Measurements from ENCODE around the gene TMPRSS11D.

TMPRSS11D gene, protein sequence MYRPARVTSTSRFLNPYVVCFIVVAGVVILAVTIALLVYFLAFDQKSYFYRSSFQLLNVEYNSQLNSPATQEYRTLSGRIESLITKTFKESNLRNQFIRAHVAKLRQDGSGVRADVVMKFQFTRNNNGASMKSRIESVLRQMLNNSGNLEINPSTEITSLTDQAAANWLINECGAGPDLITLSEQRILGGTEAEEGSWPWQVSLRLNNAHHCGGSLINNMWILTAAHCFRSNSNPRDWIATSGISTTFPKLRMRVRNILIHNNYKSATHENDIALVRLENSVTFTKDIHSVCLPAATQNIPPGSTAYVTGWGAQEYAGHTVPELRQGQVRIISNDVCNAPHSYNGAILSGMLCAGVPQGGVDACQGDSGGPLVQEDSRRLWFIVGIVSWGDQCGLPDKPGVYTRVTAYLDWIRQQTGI

DNA sequence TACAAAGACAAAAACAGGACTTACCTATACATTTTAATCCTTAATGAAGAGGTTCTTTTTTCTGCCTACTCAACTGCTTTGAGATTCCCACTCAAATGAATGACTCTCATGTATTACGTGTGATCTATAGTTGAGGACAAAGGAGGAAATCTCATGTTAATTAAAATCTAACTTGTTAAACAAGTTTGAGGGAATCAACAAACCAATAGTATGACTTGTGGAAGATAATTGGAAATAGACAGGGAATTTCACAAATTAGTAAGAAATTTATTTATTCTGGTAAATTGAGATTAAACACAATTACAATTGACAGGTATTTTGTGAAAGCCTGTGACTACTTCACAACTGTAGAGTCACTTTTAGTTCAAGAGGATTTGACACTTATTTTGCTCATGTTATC, at the start of gene TMPRSS11D:
TMPRSS11D (minus strand) TSS at position 101 of the 400 bp plus-strand sequence; CDS start at position 32, 69 bp downstream.
- H3K27ac ChIP-seq (ENCODE audit: low read depth, low read length), result no peak within 1 kb of the TSS
- H3K9ac ChIP-seq (ENCODE audit: low read depth, low read length), result no peak within 1 kb of the TSS
- no peak within 1 kb of the TSS for H3K4me3 ChIP-seq (ENCODE audit: low read depth, low read length)
- no peaks in the 10 kb centered on the region for H3K36me3 ChIP-seq (ENCODE audit: control insufficient read depth, insufficient read depth, low read length)
- no peaks in the 10 kb centered on the region for H3K9me3 ChIP-seq (ENCODE audit: control insufficient read depth, insufficient read depth, low read length)
- H3K27me3 ChIP-seq (ENCODE audit: control insufficient read depth, insufficient read depth, low read length), result no peaks in the 10 kb centered on the region
- H3K4me1 ChIP-seq (ENCODE audit: control insufficient read depth, insufficient read depth, low read length), result peaks cover 7% of the 10 kb centered on the region; the same call in 1 of the 2 replicates

GRCh38 chr4:67933038-67933437, 49.2 kb upstream of the TMPRSS11D start:
- no peak overlapping the region for H3K4me3 ChIP-seq (ENCODE audit: low read depth, low read length)
- peaks cover 4% of the 10 kb centered on the region; the same call in 1 of the 2 replicates for H3K4me1 ChIP-seq (ENCODE audit: control insufficient read depth, insufficient read depth, low read length)
- H3K36me3 ChIP-seq (ENCODE audit: control insufficient read depth, insufficient read depth, low read length), result no peaks in the 10 kb centered on the region
- no peak overlapping the region for H3K27ac ChIP-seq (ENCODE audit: low read depth, low read length)
- H3K9ac ChIP-seq (ENCODE audit: low read depth, low read length), result no peak overlapping the region
- H3K27me3 ChIP-seq (ENCODE audit: control insufficient read depth, insufficient read depth, low read length), result no peaks in the 10 kb centered on the region
- no peaks in the 10 kb centered on the region for H3K9me3 ChIP-seq (ENCODE audit: control insufficient read depth, insufficient read depth, low read length)

DNA sequence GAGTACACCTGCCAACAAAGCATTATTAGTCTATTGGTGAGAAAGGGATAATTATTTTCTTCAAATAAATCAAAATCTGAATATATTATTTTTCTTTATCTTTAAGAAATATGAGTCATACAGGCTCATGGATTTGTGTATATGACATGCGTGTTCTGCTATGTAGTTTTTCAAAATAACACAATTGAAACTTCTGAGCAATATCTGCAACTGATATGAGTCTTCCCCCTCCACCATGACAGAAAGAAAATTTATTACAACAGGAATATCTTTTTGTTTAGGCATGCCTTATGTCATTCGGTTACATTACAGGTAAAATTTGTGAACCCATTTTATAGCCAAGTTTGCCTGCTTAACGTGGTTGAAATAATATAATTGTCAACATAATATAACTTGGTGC, 47.5 kb upstream of the TMPRSS11D start:
- Histone ChIP-seq H3K27me3 (ENCODE audit: control insufficient read depth, insufficient read depth, low read length) (no peaks in the 10 kb centered on the region), H3K9ac (ENCODE audit: low read depth, low read length) (no peak overlapping the region), H3K36me3 (ENCODE audit: control insufficient read depth, insufficient read depth, low read length) (no peaks in the 10 kb centered on the region), H3K9me3 (ENCODE audit: control insufficient read depth, insufficient read depth, low read length) (no peaks in the 10 kb centered on the region), H3K4me1 (ENCODE audit: control insufficient read depth, insufficient read depth, low read length) (peaks cover 4% of the 10 kb centered on the region; the same call in 1 of the 2 replicates), H3K27ac (ENCODE audit: low read depth, low read length) (no peak overlapping the region), H3K4me3 (ENCODE audit: low read depth, low read length) (no peak overlapping the region)

DNA sequence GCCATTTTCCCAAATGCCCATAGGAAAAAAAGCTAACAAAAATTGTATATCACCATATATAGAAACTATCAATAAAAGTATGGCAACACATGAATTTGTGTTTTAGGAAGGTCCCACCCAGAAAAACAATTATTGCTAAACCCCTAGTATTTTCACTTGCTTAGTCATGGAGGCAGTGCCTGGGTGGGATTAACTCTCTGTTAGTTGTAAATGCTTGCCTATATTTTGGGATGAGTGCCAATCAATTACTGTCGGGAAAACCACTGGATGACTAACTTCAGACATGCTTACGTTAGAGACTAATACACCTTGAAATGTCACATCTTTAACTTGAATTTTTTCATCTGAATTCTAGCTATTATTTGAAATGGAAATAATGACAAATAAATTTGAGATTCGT, 45.6 kb upstream of the TMPRSS11D start:
- Histone ChIP-seq H3K4me3 (ENCODE audit: low read depth, low read length) (no peak overlapping the region), H3K4me1 (ENCODE audit: control insufficient read depth, insufficient read depth, low read length) (peaks cover 2% of the 10 kb centered on the region; the same call in 1 of the 2 replicates), H3K9me3 (ENCODE audit: control insufficient read depth, insufficient read depth, low read length) (no peaks in the 10 kb centered on the region), H3K9ac (ENCODE audit: low read depth, low read length) (no peak overlapping the region), H3K36me3 (ENCODE audit: control insufficient read depth, insufficient read depth, low read length) (no peaks in the 10 kb centered on the region), H3K27ac (ENCODE audit: low read depth, low read length) (no peak overlapping the region), H3K27me3 (ENCODE audit: control insufficient read depth, insufficient read depth, low read length) (no peaks in the 10 kb centered on the region)

DNA sequence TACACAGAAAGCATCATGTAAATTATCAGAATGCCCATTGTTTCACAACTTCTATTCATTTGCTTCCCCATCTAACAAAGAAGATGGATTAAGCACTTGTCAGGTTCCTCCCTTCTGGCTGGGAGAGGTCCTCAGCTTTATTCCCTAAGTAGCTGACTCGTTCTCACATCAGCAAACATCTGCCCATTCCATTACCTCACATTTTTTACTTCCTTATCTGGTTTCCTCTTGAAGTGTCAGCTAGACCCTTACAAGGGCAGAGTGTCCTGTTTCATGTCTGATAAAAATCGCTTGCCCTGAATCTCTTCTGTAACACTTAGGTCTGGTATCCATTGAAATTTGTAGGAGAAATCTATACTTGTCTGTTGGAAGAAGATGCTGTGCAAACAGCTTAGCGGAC, 44.7 kb upstream of the TMPRSS11D start:
- no peaks in the 10 kb centered on the region for H3K4me1 ChIP-seq (ENCODE audit: control insufficient read depth, insufficient read depth, low read length)
- no peaks in the 10 kb centered on the region for H3K36me3 ChIP-seq (ENCODE audit: control insufficient read depth, insufficient read depth, low read length)
- no peaks in the 10 kb centered on the region for H3K9me3 ChIP-seq (ENCODE audit: control insufficient read depth, insufficient read depth, low read length)
- no peak overlapping the region for H3K27ac ChIP-seq (ENCODE audit: low read depth, low read length)
- H3K27me3 ChIP-seq (ENCODE audit: control insufficient read depth, insufficient read depth, low read length), result no peaks in the 10 kb centered on the region
- no peak overlapping the region for H3K9ac ChIP-seq (ENCODE audit: low read depth, low read length)
- H3K4me3 ChIP-seq (ENCODE audit: low read depth, low read length), result no peak overlapping the region

- Histone ChIP-seq H3K4me3 (ENCODE audit: low read depth, low read length) (no peak overlapping the region), H3K27me3 (ENCODE audit: control insufficient read depth, insufficient read depth, low read length) (no peaks in the 10 kb centered on the region), H3K9ac (ENCODE audit: low read depth, low read length) (no peak overlapping the region), H3K4me1 (ENCODE audit: control insufficient read depth, insufficient read depth, low read length) (no peaks in the 10 kb centered on the region), H3K9me3 (ENCODE audit: control insufficient read depth, insufficient read depth, low read length) (no peaks in the 10 kb centered on the region), H3K36me3 (ENCODE audit: control insufficient read depth, insufficient read depth, low read length) (no peaks in the 10 kb centered on the region), H3K27ac (ENCODE audit: low read depth, low read length) (no peak overlapping the region)
These were observed 43.4 kb upstream of the TMPRSS11D start for GRCh38 chr4:67927251-67927650.

DNA sequence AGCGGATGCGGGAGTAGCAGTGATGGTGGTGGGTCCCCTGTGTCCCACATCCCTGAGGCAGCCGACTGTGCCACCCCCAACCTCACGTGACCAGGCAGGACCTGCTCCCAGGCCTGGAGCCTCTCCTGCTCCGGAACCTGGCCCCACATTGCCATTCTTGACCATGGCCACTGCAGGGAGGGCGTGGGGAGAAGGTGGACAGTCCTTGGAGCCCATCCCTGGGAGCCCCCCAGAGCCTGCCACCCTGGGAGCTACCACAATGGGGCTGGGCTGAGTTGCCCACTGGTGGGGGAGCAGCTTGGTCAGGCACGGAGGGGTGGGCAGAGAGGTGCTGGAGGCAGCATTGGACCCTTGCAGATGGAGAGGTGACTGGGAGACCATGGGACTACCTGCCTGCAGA, 42.7 kb upstream of the TMPRSS11D start:
- Histone ChIP-seq H3K9ac (ENCODE audit: low read depth, low read length) (no peak overlapping the region), H3K4me3 (ENCODE audit: low read depth, low read length) (no peak overlapping the region), H3K36me3 (ENCODE audit: control insufficient read depth, insufficient read depth, low read length) (no peaks in the 10 kb centered on the region), H3K27ac (ENCODE audit: low read depth, low read length) (no peak overlapping the region), H3K4me1 (ENCODE audit: control insufficient read depth, insufficient read depth, low read length) (no peaks in the 10 kb centered on the region), H3K9me3 (ENCODE audit: control insufficient read depth, insufficient read depth, low read length) (no peaks in the 10 kb centered on the region), H3K27me3 (ENCODE audit: control insufficient read depth, insufficient read depth, low read length) (no peaks in the 10 kb centered on the region)

DNA sequence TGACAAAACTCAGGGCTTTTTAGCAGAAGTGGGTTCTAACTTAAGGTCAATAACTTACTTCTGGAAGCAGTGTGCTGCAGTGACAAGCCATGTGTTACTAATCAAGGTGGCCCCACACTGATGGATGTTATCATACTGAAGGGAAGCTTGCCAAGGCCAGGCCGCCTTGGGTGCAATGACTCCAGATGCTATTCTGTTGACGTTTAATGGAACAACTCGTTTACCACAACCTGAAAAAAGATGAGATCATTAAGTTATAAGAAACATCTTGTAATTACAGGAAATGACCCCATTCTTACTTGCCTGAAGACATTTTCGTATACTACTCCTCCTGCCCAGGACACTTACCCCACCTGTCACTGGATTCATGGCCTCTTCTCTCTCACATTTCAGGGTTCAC, 38.9 kb upstream of the TMPRSS11D start:
- H3K27ac ChIP-seq (ENCODE audit: low read depth, low read length), result no peak overlapping the region
- no peaks in the 10 kb centered on the region for H3K36me3 ChIP-seq (ENCODE audit: control insufficient read depth, insufficient read depth, low read length)
- no peak overlapping the region for H3K9ac ChIP-seq (ENCODE audit: low read depth, low read length)
- no peaks in the 10 kb centered on the region for H3K27me3 ChIP-seq (ENCODE audit: control insufficient read depth, insufficient read depth, low read length)
- H3K4me3 ChIP-seq (ENCODE audit: low read depth, low read length), result no peak overlapping the region
- H3K9me3 ChIP-seq (ENCODE audit: control insufficient read depth, insufficient read depth, low read length), result no peaks in the 10 kb centered on the region
- no peaks in the 10 kb centered on the region for H3K4me1 ChIP-seq (ENCODE audit: control insufficient read depth, insufficient read depth, low read length)

DNA sequence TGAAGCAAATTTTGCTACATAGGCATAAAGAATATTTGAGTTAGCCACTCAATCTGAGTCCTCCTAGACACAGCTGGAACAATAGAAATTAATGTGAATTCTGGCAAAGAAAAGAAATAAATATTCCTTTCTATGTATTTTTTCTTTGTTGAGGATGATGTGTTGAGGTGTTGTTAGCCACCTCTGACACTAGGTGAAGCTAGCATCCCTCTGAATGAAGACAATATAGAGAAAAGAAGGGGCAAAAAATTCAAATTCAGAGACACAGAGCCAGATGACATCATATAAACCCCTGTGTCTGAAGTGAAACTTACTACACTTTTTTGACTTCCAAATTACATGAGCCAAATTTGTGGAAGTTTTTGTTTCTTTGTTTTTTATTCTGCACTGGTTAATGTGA, 34.6 kb upstream of the TMPRSS11D start:
- H3K4me3 ChIP-seq (ENCODE audit: low read depth, low read length), result no peak overlapping the region
- no peaks in the 10 kb centered on the region for H3K27me3 ChIP-seq (ENCODE audit: control insufficient read depth, insufficient read depth, low read length)
- H3K27ac ChIP-seq (ENCODE audit: low read depth, low read length), result no peak overlapping the region
- H3K9ac ChIP-seq (ENCODE audit: low read depth, low read length), result no peak overlapping the region
- no peaks in the 10 kb centered on the region for H3K4me1 ChIP-seq (ENCODE audit: control insufficient read depth, insufficient read depth, low read length)
- H3K36me3 ChIP-seq (ENCODE audit: control insufficient read depth, insufficient read depth, low read length), result no peaks in the 10 kb centered on the region
- no peaks in the 10 kb centered on the region for H3K9me3 ChIP-seq (ENCODE audit: control insufficient read depth, insufficient read depth, low read length)

DNA sequence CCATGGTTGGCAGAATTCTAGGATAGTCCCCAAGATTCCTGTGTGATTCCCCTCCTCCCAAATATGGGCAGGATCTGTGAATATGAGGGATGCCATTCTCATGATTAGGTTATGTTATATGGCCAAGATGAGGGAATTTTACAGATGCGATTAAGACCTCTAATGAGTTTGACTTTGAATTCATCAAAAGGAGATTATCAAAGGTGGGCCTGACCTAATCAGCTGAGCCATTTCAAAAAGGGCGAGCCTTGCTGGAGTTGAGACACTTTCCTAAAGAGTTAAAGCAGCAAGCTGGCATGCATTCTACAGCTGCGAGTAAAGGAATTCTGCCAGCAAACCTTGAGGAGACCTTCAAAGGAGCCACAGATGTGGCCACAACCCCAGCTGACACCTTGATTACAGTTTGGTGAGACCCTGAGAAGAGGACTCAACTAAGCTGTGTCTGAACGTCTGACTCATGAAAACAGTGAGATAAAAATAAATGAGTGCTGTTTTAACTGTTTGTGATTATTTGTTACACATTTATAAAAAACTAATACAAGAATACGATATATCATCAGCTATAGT, 31.7 kb upstream of the TMPRSS11D start:
- Histone ChIP-seq H3K27ac (ENCODE audit: low read depth, low read length) (no peak overlapping the region), H3K9me3 (ENCODE audit: control insufficient read depth, insufficient read depth, low read length) (no peaks in the 10 kb centered on the region), H3K9ac (ENCODE audit: low read depth, low read length) (no peak overlapping the region), H3K36me3 (ENCODE audit: control insufficient read depth, insufficient read depth, low read length) (no peaks in the 10 kb centered on the region), H3K4me3 (ENCODE audit: low read depth, low read length) (no peak overlapping the region), H3K27me3 (ENCODE audit: control insufficient read depth, insufficient read depth, low read length) (no peaks in the 10 kb centered on the region), H3K4me1 (ENCODE audit: control insufficient read depth, insufficient read depth, low read length) (no peaks in the 10 kb centered on the region)

DNA sequence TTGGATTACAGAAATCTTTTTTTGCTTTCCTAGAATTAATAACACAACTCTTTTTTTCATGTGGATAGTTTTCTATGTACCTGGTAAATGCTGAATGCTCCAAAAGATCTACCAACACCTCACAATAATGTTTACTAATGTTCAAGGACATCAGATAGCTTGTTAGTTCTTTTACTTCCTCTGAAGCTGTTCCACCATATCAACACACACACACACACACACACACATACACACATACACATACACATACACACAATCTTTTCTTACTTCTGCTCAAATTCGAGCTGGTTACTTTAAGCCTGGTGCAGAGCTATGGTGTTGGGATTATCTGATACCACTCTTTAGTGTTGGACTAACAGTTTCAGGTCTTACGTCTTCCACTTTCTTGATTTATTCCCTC, 28.3 kb upstream of the TMPRSS11D start:
- Histone ChIP-seq H3K27me3 (ENCODE audit: control insufficient read depth, insufficient read depth, low read length) (no peaks in the 10 kb centered on the region), H3K4me1 (ENCODE audit: control insufficient read depth, insufficient read depth, low read length) (no peaks in the 10 kb centered on the region), H3K36me3 (ENCODE audit: control insufficient read depth, insufficient read depth, low read length) (no peaks in the 10 kb centered on the region), H3K27ac (ENCODE audit: low read depth, low read length) (peak overlapping the region; percentile 19), H3K9me3 (ENCODE audit: control insufficient read depth, insufficient read depth, low read length) (no peaks in the 10 kb centered on the region), H3K9ac (ENCODE audit: low read depth, low read length) (no peak overlapping the region), H3K4me3 (ENCODE audit: low read depth, low read length) (no peak overlapping the region)
